ENCODE measurements around the gene SLC4A5. TPM values are rescaled to one million over a fixed set of nuclear protein-coding genes. Genes with fewer than 3 reads are reported as not detected.
"Not testable (repeated sequence)": the region's sequence is repeated elsewhere in the genome, so short reads cannot be mapped to it uniquely, and the experiment has no call there.

Gene SLC4A5
- total RNA-seq, 2 experiments from 2014 or later, result 2.2 to 2.7 TPM

GRCh38 chr2:74366036-74366435 is 22.8 kb upstream of the SLC4A5 start:
- H3K36me3 Mint-ChIP-seq (ENCODE audit: low read depth), result peaks cover 52% of the 10 kb centered on the region
- ATAC-seq, result no peak
- intact Hi-C loops (cut with DNase I, micrococcal nuclease), result no loop called here
- no peak for DNase-seq
- ChIA-PET POLR2A (no interaction called here), CTCF (interaction anchor here (1.0 kb wide), 1 partner anchor 116 kb away, joined by 3 read pairs; no protein-coding TSS in a partner anchor)
- no peak overlapping the region for H3K27ac Mint-ChIP-seq
- H3K4me3 Mint-ChIP-seq, result no peak overlapping the region
- no peaks in the 10 kb centered on the region for H3K9me3 Mint-ChIP-seq (ENCODE audit: low read depth)
- H3K4me1 Mint-ChIP-seq, result no peaks in the 10 kb centered on the region
- no peaks in the 10 kb centered on the region for H3K27me3 Mint-ChIP-seq

GRCh38 chr2:74364533-74365505 is 21.6 kb upstream of the SLC4A5 start:
- Mint-ChIP-seq H3K36me3 (ENCODE audit: low read depth) (peaks cover 50% of the 10 kb centered on the region), H3K4me1 (no peaks in the 10 kb centered on the region)
- CTCF ChIA-PET, result interaction anchor here (0.6 to 1.0 kb wide), 2 partner anchors 29 to 38 kb away, joined by 3 to 6 read pairs; no protein-coding TSS in a partner anchor

DNA sequence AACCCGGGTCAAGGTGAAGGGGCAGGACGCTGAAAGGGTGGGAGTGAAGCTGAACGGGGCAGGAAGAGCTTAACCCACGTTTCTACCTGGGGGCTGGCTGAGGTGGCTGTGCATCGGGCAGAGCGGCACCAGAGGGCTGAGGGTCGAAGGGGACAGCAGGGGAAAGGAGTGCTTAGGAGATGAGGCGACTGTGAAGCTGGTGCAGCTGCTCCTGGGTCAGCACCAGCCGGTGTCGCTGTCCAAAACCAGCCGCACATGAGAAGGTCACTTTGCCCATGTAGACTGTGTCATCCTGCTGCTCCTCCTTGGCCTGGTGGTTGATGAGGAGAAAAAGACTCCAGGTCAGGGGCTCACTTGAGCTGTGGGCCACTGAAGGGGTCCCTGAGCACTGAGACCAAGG is 18.1 kb upstream of the SLC4A5 start:
- POLR2A ChIA-PET, result no interaction called here
- CTCF ChIA-PET, result interaction anchor here (0.9 to 1.6 kb wide), 4 partner anchors 9 to 112 kb away, joined by 3 to 5 read pairs (median 4); no protein-coding TSS in a partner anchor

More at GRCh38 chr2:74364533-74365505, 21.6 kb upstream of the SLC4A5 start:
- intact Hi-C loops (cut with DNase I, micrococcal nuclease), result no loop called here
- Mint-ChIP-seq H3K4me3 (no peak overlapping the region), H3K9me3 (ENCODE audit: low read depth) (no peaks in the 10 kb centered on the region), H3K27me3 (no peaks in the 10 kb centered on the region), H3K27ac (no peak overlapping the region)
- DNase-seq, result no peak
- no peak for ATAC-seq
- POLR2A ChIA-PET, result no interaction called here

GRCh38 chr2:74357627-74358026 is 14.4 kb upstream of the SLC4A5 start:
- POLR2A ChIA-PET, result no interaction called here
- DNase-seq, result no peak
- Mint-ChIP-seq H3K4me3 (no peak overlapping the region), H3K27me3 (no peaks in the 10 kb centered on the region), H3K9me3 (ENCODE audit: low read depth) (no peaks in the 10 kb centered on the region), H3K36me3 (ENCODE audit: low read depth) (peaks cover 22% of the 10 kb centered on the region), H3K4me1 (no peaks in the 10 kb centered on the region), H3K27ac (no peak overlapping the region)
- no peak for ATAC-seq
- CTCF ChIA-PET, result interaction anchor here (0.7 to 1.7 kb wide), 4 partner anchors 22 to 54 kb away, joined by 3 to 4 read pairs (median 3); no protein-coding TSS in a partner anchor
- intact Hi-C loops (cut with DNase I, micrococcal nuclease), result no loop called here

More for the DNA sequence above, 18.1 kb upstream of the SLC4A5 start:
- no peaks in the 10 kb centered on the region for H3K4me1 Mint-ChIP-seq
- DNase-seq (no peak), ATAC-seq (no peak)
- intact Hi-C loops (cut with DNase I, micrococcal nuclease), result no loop called here
- H3K36me3 Mint-ChIP-seq (ENCODE audit: low read depth), result peaks cover 37% of the 10 kb centered on the region
- H3K27ac Mint-ChIP-seq, result no peak overlapping the region
- no peak overlapping the region for H3K4me3 Mint-ChIP-seq
- H3K9me3 Mint-ChIP-seq (ENCODE audit: low read depth), result no peaks in the 10 kb centered on the region
- H3K27me3 Mint-ChIP-seq, result no peaks in the 10 kb centered on the region

GRCh38 chr2:74349889-74350288 is 6.7 kb upstream of the SLC4A5 start:
- Mint-ChIP-seq H3K27ac (no peak overlapping the region), H3K9me3 (ENCODE audit: low read depth) (no peaks in the 10 kb centered on the region), H3K4me3 (no peak overlapping the region), H3K27me3 (no peaks in the 10 kb centered on the region), H3K36me3 (ENCODE audit: low read depth) (no peaks in the 10 kb centered on the region), H3K4me1 (no peaks in the 10 kb centered on the region)
- no peak for DNase-seq
- intact Hi-C loops (cut with DNase I, micrococcal nuclease), result no loop called here
- ATAC-seq, result no peak
- CTCF ChIA-PET, result interaction anchor here (1.0 to 2.1 kb wide), 3 partner anchors 10 to 123 kb away, joined by 3 to 8 read pairs (median 5); no protein-coding TSS in a partner anchor
- POLR2A ChIA-PET, result interaction anchor here (0.7 kb wide), 1 partner anchor 15 kb away, joined by 4 read pairs; no protein-coding TSS in a partner anchor

- H3K4me1 Mint-ChIP-seq, result no peaks in the 10 kb centered on the region
- no peak overlapping the region for H3K4me3 Mint-ChIP-seq
- no peak for DNase-seq
- ChIA-PET CTCF (interaction anchor here (2.0 kb wide), 1 partner anchor 12 kb away, joined by 8 read pairs; no protein-coding TSS in a partner anchor), POLR2A (no interaction called here)
- intact Hi-C loops (cut with DNase I, micrococcal nuclease), result no loop called here
- no peaks in the 10 kb centered on the region for H3K27me3 Mint-ChIP-seq
- no peaks in the 10 kb centered on the region for H3K9me3 Mint-ChIP-seq (ENCODE audit: low read depth)
- no peak overlapping the region for H3K27ac Mint-ChIP-seq
- H3K36me3 Mint-ChIP-seq (ENCODE audit: low read depth), result no peaks in the 10 kb centered on the region
- no peak for ATAC-seq
These were observed 4.5 kb upstream of the SLC4A5 start for GRCh38 chr2:74347742-74348141.

DNA sequence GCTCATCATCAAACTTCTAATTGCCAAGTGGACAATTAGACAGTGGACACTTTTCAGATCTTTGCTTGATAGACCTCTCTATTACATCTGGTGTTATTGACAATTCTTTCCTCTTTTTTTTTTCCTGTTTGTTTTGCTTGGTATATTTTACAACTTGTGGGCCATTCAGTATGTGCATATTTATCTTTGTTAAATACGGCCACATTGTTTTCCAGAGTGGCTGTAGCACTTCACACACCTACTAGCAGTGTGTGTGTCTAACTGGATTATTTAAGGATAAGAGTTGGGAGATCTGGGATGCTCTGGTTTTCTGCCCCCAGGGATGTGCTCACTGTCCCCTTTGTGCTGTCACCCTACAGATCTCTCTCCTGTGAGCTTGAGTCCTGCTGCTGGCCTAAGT is 4.1 kb upstream of the SLC4A5 start:
- no peaks in the 10 kb centered on the region for H3K36me3 Mint-ChIP-seq (ENCODE audit: low read depth)
- POLR2A ChIA-PET, result no interaction called here
- intact Hi-C loops (cut with DNase I, micrococcal nuclease), result no loop called here
- no peaks in the 10 kb centered on the region for H3K4me1 Mint-ChIP-seq
- DNase-seq (no peak), ATAC-seq (no peak)
- CTCF ChIA-PET, result interaction anchor here (2.0 kb wide), 1 partner anchor 12 kb away, joined by 8 read pairs; no protein-coding TSS in a partner anchor
- H3K9me3 Mint-ChIP-seq (ENCODE audit: low read depth), result no peaks in the 10 kb centered on the region
- no peak overlapping the region for H3K4me3 Mint-ChIP-seq
- no peaks in the 10 kb centered on the region for H3K27me3 Mint-ChIP-seq
- no peak overlapping the region for H3K27ac Mint-ChIP-seq

DNA sequence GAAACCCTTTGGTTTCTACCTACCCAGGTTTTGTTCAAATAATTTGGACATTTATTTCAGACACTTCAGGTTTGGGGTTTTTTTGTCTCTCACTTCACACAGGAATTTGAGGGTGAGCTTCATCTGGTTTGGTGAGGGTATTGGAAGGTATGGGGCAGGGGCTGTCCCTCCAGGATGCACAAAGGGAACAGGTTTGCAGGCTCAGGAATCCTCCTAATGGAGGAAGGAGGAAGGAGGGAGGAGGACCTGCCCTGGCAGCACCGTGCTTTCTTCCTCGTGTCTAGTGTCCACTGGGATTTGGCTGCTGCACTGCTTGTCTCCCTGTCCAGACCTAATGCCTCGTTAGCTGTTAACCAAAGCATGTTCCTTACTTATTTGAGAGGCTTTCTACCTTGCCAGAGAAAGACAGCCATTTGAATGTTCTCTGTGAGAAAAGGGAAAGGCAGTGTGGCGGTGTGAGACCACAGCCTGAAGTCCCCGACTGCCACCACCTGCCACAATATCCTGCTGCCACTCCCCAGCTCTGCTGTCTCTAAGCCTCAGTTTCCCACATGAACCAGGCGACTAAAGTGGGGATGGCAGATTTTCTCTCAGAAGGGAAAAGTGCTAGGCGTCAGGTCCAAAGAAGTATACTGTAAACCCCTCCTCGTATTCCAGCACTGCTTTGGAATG is 2.2 kb upstream of the SLC4A5 start:
- Mint-ChIP-seq H3K4me1 (no peaks in the 10 kb centered on the region), H3K27ac (no peak overlapping the region), H3K9me3 (ENCODE audit: low read depth) (no peaks in the 10 kb centered on the region), H3K4me3 (no peak overlapping the region), H3K27me3 (no peaks in the 10 kb centered on the region), H3K36me3 (ENCODE audit: low read depth) (no peaks in the 10 kb centered on the region)
- ChIA-PET CTCF (interaction anchor here (2.1 to 3.0 kb wide), 2 partner anchors 10 to 21 kb away, joined by 6 to 14 read pairs; no protein-coding TSS in a partner anchor), POLR2A (no interaction called here)
- ATAC-seq (no peak), DNase-seq (no peak)
- intact Hi-C loops (cut with DNase I, micrococcal nuclease), result no loop called here

DNA sequence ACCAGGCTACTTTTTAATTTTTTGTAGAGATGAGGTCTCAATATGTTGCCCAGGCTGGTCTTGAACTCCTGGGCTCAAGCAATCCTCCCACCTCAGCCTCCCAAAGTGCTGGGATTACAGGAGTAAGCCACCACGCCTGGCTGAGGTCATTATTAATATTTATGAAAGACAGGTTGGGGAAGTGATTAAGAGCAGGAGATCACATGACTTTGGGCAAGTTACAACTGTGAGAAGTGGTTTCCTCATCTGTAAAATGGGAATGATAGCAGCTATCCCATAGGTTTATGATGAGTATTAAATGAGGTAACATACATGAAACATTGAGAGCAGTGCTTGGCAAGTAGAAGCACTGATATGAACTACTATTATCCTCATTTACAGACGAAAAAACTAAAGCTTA is 7.0 kb downstream of the SLC4A5 start:
- POLR2A ChIA-PET; H3K36me3 Mint-ChIP-seq (ENCODE audit: low read depth); H3K4me3 Mint-ChIP-seq; H3K27me3 Mint-ChIP-seq; DNase-seq; H3K27ac Mint-ChIP-seq; H3K9me3 Mint-ChIP-seq (ENCODE audit: low read depth); H3K4me1 Mint-ChIP-seq; ATAC-seq: not testable (repeated sequence)
- CTCF ChIA-PET, result interaction anchor here (0.6 to 5.2 kb wide), 21 partner anchors 8 to 1308 kb away, joined by 3 to 103 read pairs (median 8); partner anchors contain the start of genes MOB1A and SLC4A5
- intact Hi-C loops (cut with DNase I, micrococcal nuclease), result loop anchor here in 1 of 2 experiments (10.0 kb wide), 1 partner anchor 511 kb away; the partner anchor contains the start of gene STAMBP

GRCh38 chr2:74334931-74335333 is 8.3 kb downstream of the SLC4A5 start:
- intact Hi-C loops (cut with DNase I, micrococcal nuclease), result loop anchor here (1.0 to 10.0 kb wide), 5 partner anchors 68 to 511 kb away; partner anchors contain the start of gene STAMBP (in 1 of the 2)
- Mint-ChIP-seq H3K36me3 (ENCODE audit: low read depth) (no peaks in the 10 kb centered on the region), H3K4me1 (no peaks in the 10 kb centered on the region), H3K27me3 (no peaks in the 10 kb centered on the region), H3K9me3 (ENCODE audit: low read depth) (no peaks in the 10 kb centered on the region), H3K27ac (no peak overlapping the region), H3K4me3 (no peak overlapping the region)
- ChIA-PET POLR2A (interaction anchor here (1.0 kb wide), 1 partner anchor 15 kb away, joined by 4 read pairs; no protein-coding TSS in a partner anchor), CTCF (interaction anchor here (0.6 to 5.2 kb wide), 63 partner anchors 8 to 655 kb away, joined by 3 to 103 read pairs (median 5); partner anchors contain the start of genes BOLA3, MOB1A, SLC4A5 and STAMBP)
- DNase-seq, result peak; percentile 86
- peak; percentile 81 for ATAC-seq

All from activated CD4-positive, alpha-beta T cell treated with anti-CD3 and anti-CD28 coated beads for 36 hours (primary cell).